ENCODE data around the gene NR2C2. TPM values are rescaled to one million over a fixed set of nuclear protein-coding genes. Genes with fewer than 3 reads are reported as not detected.

Gene NR2C2
- total RNA-seq, 2 donors from 2014 or later, result 22.3 to 29.2 TPM

DNA sequence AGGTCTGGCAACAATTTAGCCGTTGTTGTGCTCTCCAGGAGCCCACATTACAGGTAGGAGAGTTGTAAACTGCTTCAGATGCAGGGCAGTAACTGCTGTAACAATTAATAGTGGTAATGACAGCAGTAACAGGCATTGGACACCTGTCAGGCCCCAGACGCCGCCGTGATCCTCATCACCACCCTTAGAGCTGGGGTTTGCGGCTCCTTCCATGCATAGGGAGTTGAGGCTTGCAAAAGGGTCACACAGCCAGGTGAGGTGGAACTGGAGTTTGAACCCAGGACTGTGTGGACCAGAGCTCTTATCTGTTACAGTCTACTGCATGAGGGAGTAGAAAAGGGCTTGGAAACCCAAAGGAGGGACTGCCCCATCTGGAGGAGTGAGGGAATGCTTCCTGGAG is 26.8 kb upstream of the NR2C2 start:
- Histone ChIP-seq H3K9me3 (no peaks in the 10 kb centered on the region), H3K27ac (no peak overlapping the region)

DNA sequence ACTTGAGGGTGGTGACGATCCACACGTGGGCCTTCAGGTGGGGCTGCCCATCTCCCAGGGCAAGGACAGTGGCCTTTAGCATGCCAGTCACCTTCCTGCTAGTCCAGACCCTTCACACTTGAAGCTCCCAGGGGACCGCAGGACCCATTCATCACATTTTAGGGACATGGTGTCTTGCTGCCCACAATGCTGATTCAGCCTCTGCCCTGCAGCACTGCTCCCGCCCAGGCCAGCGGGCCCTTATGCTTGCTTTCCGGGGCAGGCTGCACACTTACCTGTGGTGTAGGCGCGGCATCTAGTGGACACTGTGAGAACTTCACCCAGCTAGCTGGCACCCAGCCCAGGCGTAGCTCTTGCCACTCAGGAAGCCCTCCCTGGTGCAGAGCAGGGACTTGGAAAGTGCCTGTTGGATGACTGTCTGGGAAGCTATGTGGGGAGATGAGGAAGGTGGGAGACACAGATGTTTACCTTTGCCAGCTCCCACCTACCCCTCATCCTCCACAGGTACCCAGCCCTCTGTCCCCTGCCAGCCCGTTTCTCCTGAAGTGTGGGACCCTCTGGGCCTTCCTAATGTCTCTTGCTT is 26.3 kb upstream of the NR2C2 start:
- H3K27ac ChIP-seq, result no peak overlapping the region
- H3K36me3 ChIP-seq, result no peaks in the 10 kb centered on the region
- TF ChIP-seq, protein P1, sequence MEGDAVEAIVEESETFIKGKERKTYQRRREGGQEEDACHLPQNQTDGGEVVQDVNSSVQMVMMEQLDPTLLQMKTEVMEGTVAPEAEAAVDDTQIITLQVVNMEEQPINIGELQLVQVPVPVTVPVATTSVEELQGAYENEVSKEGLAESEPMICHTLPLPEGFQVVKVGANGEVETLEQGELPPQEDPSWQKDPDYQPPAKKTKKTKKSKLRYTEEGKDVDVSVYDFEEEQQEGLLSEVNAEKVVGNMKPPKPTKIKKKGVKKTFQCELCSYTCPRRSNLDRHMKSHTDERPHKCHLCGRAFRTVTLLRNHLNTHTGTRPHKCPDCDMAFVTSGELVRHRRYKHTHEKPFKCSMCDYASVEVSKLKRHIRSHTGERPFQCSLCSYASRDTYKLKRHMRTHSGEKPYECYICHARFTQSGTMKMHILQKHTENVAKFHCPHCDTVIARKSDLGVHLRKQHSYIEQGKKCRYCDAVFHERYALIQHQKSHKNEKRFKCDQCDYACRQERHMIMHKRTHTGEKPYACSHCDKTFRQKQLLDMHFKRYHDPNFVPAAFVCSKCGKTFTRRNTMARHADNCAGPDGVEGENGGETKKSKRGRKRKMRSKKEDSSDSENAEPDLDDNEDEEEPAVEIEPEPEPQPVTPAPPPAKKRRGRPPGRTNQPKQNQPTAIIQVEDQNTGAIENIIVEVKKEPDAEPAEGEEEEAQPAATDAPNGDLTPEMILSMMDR (IDR thresholded peaks at IDR 0.05), result peak; percentile 96 to 98
- peaks cover 0 to 9% of the 10 kb centered on the region in 2 donors for H3K4me1 ChIP-seq
- no peaks in the 10 kb centered on the region for H3K27me3 ChIP-seq
- DNase-seq (ENCODE audit: low spot score), result peak; percentile 95
- H3K9me3 ChIP-seq, result no peaks in the 10 kb centered on the region
- H3K4me3 ChIP-seq, result no peak overlapping the region

More for the DNA sequence above, 26.8 kb upstream of the NR2C2 start:
- no peaks in the 10 kb centered on the region for H3K27me3 ChIP-seq
- H3K36me3 ChIP-seq, result no peaks in the 10 kb centered on the region
- H3K4me1 ChIP-seq, result peaks cover 0 to 9% of the 10 kb centered on the region in 2 donors
- no peak overlapping the region for H3K4me3 ChIP-seq
- DNase-seq (ENCODE audit: low spot score), result no peak
- TF ChIP-seq, protein P1 (IDR thresholded peaks at IDR 0.05), result no peak

DNA sequence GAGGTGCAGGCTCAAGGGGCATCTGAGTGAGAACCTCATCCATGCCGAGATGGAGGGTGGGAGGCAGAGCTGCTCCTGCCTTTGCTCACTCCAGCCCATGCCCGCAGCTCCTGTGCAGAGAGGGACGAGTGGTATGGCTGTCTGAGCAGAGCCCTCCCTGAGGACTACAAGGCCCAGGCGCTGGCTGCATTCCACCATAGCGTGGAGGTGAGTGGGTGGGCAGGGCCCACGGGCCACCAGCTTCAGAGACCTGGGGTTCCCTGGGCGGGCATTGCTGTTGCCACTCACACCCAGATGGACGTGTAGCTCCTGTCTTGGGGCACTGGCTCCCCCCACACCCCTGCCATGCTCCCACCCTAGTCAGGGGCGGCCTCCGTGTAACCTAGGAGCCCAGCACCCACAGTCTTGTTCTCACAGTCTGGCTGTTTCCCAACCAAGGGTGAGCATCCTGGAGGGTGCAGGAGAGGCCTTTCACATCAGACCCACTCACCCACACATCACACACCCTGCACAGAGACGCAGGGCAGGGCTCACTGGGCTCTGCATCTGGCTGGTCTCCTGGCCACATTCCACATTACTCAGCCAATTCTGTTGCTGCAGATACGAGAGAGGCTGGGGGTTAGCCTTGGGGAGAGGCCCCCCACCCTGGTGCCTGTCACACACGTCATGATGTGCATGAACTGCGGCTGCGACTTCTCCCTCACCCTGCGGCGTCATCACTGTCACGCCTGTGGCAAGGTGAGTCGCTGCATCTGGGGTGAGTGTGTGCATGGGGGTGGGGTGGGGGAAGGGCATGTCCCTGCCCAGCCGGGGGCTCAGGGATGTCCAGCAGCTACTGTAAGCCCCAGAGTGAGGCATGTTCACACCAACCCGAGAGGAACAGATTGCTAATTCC is 25.3 kb upstream of the NR2C2 start:
- no peak for DNase-seq (ENCODE audit: low spot score)
- no peaks in the 10 kb centered on the region for H3K9me3 ChIP-seq
- no peaks in the 10 kb centered on the region for H3K27me3 ChIP-seq
- TF ChIP-seq, protein P1 (IDR thresholded peaks at IDR 0.05), result no peak
- no peak overlapping the region for H3K4me3 ChIP-seq
- peaks cover 0 to 9% of the 10 kb centered on the region in 2 donors for H3K4me1 ChIP-seq
- H3K36me3 ChIP-seq, result no peaks in the 10 kb centered on the region
- no peak overlapping the region for H3K27ac ChIP-seq

DNA sequence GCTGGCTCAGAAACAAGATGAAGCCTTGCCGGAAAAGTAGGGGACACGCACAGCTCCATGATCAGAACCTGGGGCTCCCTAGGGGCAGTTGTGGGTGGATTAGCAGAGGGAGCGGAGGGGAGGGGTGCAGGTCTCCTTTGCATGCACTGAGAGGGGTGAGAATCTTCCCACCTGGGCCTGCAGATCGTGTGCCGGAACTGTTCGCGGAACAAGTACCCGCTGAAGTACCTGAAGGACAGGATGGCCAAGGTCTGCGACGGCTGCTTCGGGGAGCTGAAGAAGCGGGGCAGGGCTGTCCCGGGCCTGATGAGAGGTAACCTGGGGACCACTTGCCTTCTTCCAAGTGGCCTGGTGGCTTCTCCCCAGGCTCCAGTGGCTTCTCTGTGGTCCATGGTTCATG is 24.5 kb upstream of the NR2C2 start:
- no peaks in the 10 kb centered on the region for H3K27me3 ChIP-seq
- no peak overlapping the region for H3K4me3 ChIP-seq
- no peak overlapping the region for H3K27ac ChIP-seq
- TF ChIP-seq, protein P1 (IDR thresholded peaks at IDR 0.05), result no peak
- no peaks in the 10 kb centered on the region for H3K9me3 ChIP-seq
- no peak for DNase-seq (ENCODE audit: low spot score)
- no peaks in the 10 kb centered on the region for H3K36me3 ChIP-seq
- H3K4me1 ChIP-seq, result peaks cover 0 to 9% of the 10 kb centered on the region in 2 donors

DNA sequence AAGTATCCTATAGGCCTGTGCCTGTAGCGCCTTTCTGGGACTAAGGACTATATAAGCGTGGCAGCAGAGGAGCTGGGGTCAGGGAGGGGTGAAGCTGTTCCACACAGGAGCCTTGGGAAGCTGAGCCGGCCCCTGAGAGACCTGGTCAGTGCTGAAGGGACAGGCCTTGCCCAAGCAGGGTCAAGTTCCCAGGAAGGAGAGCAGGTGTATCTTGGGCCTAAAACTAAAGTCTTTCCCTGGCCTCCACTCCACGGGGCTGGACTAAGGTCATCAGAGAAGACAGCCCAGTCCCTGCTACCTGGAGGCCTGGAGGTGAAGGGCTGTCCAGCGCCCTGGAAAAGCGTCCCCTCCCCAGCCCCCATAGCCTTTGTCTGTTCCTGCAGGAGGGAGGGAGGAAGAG is 23.9 kb upstream of the NR2C2 start:
- Histone ChIP-seq H3K27me3 (no peaks in the 10 kb centered on the region), H3K36me3 (no peaks in the 10 kb centered on the region), H3K4me1 (peaks cover 0 to 9% of the 10 kb centered on the region in 2 donors), H3K4me3 (no peak overlapping the region), H3K9me3 (no peaks in the 10 kb centered on the region), H3K27ac (no peak overlapping the region)
- TF ChIP-seq, protein P1 (IDR thresholded peaks at IDR 0.05), result no peak
- no peak for DNase-seq (ENCODE audit: low spot score)
